IPS-18c (cell line): Measurements from ENCODE around the gene SART1.
"Not testable (repeated sequence)": the region's sequence is repeated elsewhere in the genome, so short reads cannot be mapped to it uniquely, and the experiment has no call there.

ENCODE experiments used
- H3K4me3 ChIP-seq: 2 replicates; pipeline ENCODE4 v1.7.0; 2013; ENCODE audit warnings: low read depth, mild to moderate bottlenecking, low read length, moderate library complexity; ENCODE audit not compliant: insufficient read depth
- H3K9me3 ChIP-seq: one replicate; pipeline ENCODE4 v1.6.1; 2013; ENCODE audit warnings: mild to moderate bottlenecking, low read length, moderate library complexity; ENCODE audit not compliant: control insufficient read depth, insufficient read depth

SART1 gene

DNA sequence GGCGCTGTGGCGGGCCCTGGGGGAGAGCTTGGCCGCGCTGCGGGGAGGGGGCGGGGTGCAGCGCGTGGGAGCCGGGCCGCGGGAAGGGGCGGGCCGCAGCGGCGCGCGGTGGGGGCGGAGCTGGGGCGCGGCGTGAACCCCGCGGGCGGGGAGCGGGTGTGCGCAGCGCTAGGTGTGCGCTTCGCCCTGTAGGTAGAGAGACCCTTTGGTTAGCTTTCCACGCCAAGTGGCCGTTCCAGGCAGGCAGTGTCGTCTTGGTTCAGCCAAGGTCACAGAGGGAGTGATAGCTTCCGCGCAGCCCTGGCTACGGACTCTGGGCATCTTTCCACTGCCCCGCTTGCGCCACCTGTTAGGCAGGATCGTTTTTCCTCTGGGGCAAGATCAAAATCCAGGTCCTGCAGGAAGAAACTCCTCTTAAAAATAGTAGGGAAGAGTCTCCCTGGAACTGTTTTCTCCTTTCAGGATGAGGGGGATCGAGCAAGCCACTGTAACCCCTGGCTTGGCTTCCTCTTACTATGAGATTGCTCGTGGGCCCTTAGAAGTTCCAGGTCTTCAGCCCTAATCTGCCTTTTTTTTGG lies 41.2 kb downstream of the SART1 start:
- Histone ChIP-seq H3K9me3 (no peaks in the 10 kb centered on the region), H3K4me3 (peak overlapping the region; percentile 100)

- peak overlapping the region; percentile 100 for H3K4me3 ChIP-seq
Measured at GRCh38 chr11:66003291-66003690, 41.8 kb downstream of the SART1 start.

GRCh38 chr11:66004186-66004585 lies 42.7 kb downstream of the SART1 start:
- H3K9me3 ChIP-seq = no peaks in the 10 kb centered on the region
- H3K4me3 ChIP-seq = no peak overlapping the region

More at GRCh38 chr11:66003291-66003690, 41.8 kb downstream of the SART1 start:
- no peaks in the 10 kb centered on the region for H3K9me3 ChIP-seq

- Histone ChIP-seq H3K4me3 (no peak overlapping the region; the same call in 1 of the 2 replicates), H3K9me3 (no peaks in the 10 kb centered on the region)
Measured at GRCh38 chr11:66006134-66006890, 44.8 kb downstream of the SART1 start.

GRCh38 chr11:66006891-66007176 lies 45.3 kb downstream of the SART1 start:
- Histone ChIP-seq H3K9me3 (no peaks in the 10 kb centered on the region), H3K4me3 (no peak overlapping the region; the same call in 1 of the 2 replicates)

DNA sequence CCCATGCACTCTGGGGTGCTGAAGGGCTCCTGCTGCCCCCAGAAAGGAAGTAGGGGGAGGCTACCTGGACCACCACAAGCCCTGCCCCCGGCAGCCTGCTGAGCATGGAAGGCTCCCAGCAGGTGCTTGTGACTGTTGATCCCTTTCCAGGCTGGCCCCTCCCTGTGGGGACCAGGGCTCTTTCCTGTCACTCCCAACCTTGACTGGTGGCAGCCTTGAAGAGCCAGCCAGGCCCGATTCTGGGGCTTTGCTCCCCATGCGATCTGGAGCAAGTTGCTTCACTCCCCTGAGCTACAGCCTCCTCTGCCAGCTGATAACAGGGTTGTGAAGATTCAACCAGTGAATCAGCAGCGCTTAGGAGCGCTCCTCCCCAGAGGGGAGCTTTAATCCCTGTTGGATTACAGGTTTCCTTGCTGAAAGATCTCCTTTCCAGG lies 45.7 kb downstream of the SART1 start:
- no peak overlapping the region for H3K4me3 ChIP-seq
- H3K9me3 ChIP-seq = no peaks in the 10 kb centered on the region

DNA sequence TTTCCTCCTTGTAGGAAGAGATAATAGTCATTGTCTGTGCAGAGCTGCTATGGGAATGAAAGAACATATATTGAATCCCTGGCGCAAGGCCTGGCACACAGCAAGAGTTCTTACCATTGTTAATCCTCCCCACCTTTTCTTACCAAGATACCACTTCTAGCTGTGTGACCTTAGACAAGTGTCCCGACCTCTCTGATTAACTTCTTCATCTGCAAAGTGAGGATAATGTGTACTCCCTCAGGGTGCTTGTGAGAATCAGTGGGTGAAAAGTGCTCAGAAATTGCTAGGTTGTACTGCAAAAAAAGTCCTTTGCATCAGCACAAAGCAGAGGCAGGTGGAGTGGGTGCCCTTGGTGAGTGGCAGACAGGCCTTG lies 46.5 kb downstream of the SART1 start:
- Histone ChIP-seq H3K9me3 (no peaks in the 10 kb centered on the region), H3K4me3 (no peak overlapping the region)

DNA sequence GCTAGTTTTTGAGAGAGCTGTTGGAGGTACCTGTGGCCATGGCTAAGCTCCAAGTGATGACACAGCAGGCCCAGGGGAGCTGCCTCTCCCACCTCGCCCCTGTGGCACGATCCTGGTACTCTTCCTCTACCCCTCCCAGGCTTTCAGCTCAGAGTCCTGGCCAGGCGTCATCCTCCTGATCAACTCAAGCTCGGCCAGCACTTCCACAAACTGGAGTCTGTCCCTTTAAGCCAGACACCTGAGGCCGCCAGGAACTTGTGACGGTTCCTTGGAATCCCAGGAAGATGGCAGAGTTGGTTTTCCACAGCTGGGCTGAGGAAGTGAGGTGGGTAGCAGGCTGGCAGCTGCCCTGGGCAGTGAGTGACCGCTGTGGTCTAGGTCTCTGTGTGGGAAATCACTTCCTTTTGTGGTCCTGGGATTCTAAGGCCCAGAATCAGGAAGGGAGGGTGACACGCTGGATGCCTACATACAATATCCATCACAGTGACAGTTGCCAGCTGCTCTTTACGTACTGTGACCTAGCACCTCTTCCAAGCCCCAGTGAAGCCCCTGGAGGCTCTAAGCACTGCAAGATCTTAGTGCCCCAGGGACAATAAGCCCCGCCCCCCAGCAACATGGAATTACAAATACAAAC lies 47.1 kb downstream of the SART1 start:
- Histone ChIP-seq H3K9me3 (no peaks in the 10 kb centered on the region), H3K4me3 (no peak overlapping the region)

- not testable (repeated sequence) for H3K4me3 ChIP-seq, H3K9me3 ChIP-seq
Measured at GRCh38 chr11:66010036-66010435, 48.5 kb downstream of the SART1 start.

DNA sequence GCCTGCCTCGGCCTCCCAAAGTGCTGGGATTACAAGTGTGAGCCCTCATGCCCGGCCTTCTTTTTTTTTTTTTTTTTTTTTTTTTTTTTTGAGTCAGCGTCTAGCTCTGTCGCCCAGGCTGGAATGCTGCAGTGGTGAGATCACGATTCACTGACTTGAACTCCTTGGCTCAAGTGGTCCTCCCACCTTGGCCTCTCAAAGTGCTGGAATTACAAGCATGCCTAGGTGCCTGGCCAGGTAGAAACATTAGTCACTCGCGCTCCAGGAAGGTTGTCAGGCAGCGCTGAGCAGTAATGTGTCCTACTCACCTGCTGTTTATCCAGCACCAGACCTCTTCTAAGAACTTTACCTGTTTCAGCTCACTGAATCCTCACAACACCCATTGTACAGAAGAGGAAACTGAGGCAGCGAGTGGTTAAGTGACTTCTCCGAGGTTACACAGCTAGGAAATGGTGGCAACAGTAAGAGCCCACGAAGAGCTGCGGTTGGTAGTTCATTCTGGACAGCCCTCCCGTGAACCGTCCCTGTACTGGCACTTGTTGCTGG lies 49.8 kb downstream of the SART1 start:
- Histone ChIP-seq H3K4me3 (no peak overlapping the region), H3K9me3 (no peaks in the 10 kb centered on the region)

GRCh38 chr11:66011785-66012303 lies 50.3 kb downstream of the SART1 start, which contains the start of gene CST6:
Gene CST6 (plus strand): TSS chr11:66012008. CDS start chr11:66012045, 37 bp downstream.
- H3K4me3 ChIP-seq = peak within 1 kb of the TSS; percentile 9; the same call in 1 of the 2 replicates
- H3K9me3 ChIP-seq = no peaks in the 10 kb centered on the region

GRCh38 chr11:66012371-66012945 lies 50.9 kb downstream of the SART1 start:
- no peaks in the 10 kb centered on the region for H3K9me3 ChIP-seq
- no peak overlapping the region for H3K4me3 ChIP-seq

DNA sequence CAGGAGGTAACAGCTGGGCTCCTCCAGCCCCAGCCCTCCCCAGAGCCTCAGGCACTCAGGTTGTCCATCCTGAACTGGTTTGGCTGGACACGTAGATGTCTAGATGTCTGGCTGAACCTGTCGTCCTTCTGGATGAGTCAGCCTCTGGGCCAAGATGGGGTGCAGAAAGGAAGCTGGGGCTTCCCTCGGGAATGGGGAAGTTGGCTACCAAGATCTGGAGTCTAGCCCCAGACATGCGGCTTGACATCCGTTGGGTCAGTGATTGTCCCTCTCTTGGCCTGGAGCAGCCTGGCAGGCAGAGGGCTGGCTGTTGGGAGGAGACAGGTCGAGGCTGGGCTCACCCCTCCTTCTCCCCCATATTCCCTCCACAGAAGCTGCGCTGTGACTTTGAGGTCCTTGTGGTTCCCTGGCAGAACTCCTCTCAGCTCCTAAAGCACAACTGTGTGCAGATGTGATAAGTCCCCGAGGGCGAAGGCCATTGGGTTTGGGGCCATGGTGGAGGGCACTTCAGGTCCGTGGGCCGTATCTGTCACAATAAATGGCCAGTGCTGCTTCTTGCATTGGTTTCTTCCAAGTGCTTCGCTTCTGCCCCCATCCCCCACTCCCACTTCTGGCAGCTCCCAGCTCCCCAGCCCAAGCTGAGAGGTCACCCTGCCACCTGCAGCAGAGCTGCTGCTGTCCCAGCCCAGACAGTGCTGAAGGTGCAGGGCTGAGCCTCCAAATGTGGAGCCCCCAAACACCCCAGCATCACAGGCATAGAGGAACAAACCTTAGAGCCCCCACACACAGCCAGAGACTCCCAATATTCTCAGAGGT lies 51.6 kb downstream of the SART1 start:
- Histone ChIP-seq H3K4me3 (no peak overlapping the region), H3K9me3 (no peaks in the 10 kb centered on the region)

DNA sequence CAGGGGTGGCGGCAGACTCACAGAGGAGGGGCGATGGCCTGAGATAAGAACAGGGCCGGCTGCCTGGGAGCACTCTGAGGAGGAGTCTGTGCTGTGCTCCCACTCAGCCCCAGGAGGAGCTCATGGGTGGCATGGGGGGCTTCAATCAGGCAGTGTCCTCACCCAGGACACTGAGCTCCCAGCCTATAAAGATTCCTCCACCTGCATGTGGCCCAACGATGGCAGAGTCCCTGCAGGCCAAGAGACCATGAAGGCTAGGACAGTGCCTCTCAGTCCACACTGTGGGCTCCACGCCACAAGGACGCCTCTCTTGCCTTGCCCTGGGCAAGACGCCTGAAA lies 52.2 kb downstream of the SART1 start:
- Histone ChIP-seq H3K4me3 (no peak overlapping the region), H3K9me3 (no peaks in the 10 kb centered on the region)

DNA sequence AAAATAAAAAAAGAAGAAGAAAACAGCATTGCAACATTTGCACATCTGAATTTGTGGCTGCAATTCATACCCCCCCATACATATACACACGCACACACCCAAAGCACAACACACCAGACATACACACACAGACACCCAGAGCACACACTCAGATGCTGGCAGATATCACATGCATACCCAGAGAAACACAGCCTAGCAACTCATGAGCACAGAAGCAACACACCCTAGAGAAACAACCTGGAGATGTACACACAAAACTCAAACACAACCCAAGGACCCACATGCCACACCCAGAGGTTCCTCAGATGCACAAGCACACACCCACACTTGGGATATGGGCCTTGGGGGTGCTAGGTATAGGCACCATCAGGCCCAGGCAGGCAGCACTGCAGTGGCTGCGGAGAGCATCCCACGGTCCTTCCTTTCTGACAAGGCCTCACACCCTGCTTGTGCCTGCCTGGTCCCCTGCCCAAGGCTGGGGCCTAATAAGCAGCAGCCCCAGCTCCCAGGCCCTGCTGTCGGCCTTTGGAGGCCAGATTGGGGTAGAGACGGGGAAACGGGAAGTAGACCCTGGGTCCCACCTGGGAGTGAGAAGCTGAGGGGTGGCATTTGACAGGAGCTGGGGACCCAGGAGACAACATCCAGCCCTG lies 53.4 kb downstream of the SART1 start:
- H3K4me3 ChIP-seq = no peak overlapping the region
- no peaks in the 10 kb centered on the region for H3K9me3 ChIP-seq

DNA sequence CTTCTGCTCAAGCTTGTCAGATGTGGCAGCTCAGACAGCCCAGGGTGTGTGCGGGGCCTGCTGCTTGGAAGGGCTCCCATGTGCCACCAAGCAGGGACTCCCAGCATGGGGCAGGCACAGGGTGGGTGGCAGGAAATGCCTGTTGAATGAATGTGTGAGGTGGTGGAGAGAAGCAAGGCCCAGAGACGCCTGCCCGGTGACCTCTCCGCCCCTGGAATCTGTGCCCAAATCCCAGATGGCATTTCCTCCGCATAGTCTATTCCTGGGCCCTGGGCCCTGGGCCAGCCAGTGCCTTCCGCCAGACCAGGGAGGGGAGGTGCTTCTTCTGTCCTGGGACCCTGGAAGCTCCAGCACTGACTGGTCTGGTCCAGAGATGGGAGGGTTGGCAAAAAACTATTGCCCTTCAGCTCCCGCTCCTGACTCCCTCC lies 53.9 kb downstream of the SART1 start:
- Histone ChIP-seq H3K9me3 (no peaks in the 10 kb centered on the region), H3K4me3 (no peak overlapping the region)
